IPS-20b (cell line): ENCODE measurements around the gene YKT6.
"Not testable (repeated sequence)": the region's sequence is repeated elsewhere in the genome, so short reads cannot be mapped to it uniquely, and the experiment has no call there.

Experiments
- H3K27ac ChIP-seq: one replicate; pipeline ENCODE4 v1.5.1; 2013; ENCODE audit warnings: low read length
- H3K27me3 ChIP-seq: 2 replicates; pipeline ENCODE4 v1.6.1; 2013; ENCODE audit warnings: mild to moderate bottlenecking, low read length, inconsistent platforms; ENCODE audit not compliant: insufficient read depth
- H3K36me3 ChIP-seq: 2 replicates; pipeline ENCODE4 v1.6.1; 2013; ENCODE audit warnings: low read depth, mild to moderate bottlenecking, inconsistent platforms, low read length, moderate library complexity; ENCODE audit not compliant: insufficient read depth
- H3K4me1 ChIP-seq: 2 replicates; pipeline ENCODE4 v1.6.1; 2013; ENCODE audit warnings: mild to moderate bottlenecking, control low read depth, inconsistent platforms, low read length, moderate library complexity; ENCODE audit not compliant: insufficient read depth
- H3K4me3 ChIP-seq: 2 replicates; pipeline ENCODE4 v1.5.1; 2013; ENCODE audit warnings: mild to moderate bottlenecking, low read length, inconsistent platforms
- H3K9ac ChIP-seq: 2 replicates; pipeline ENCODE4 v1.6.1; 2013; ENCODE audit warnings: low read depth, mild to moderate bottlenecking, inconsistent platforms, low read length, moderate library complexity
- H3K9me3 ChIP-seq: 2 replicates; pipeline ENCODE4 v1.6.1; 2013; ENCODE audit warnings: mild to moderate bottlenecking, low read depth, low read length, inconsistent platforms; ENCODE audit not compliant: insufficient read depth

The YKT6 gene

DNA sequence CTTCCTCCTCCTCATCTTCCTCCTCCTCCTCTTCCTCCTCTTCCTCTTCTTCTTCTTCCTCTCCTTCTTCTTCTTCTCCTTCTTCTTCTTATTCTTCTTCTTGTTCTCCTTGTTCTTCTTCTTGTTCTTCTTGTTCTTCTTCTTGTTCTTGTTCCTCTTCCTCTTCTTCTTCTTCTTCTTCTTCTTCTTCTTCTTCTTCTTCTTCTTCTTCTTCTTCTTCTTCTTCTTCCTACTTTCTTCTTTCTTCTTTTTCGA lies 26.2 kb upstream of the YKT6 start:
- not testable (repeated sequence) for H3K9ac ChIP-seq, H3K4me3 ChIP-seq, H3K9me3 ChIP-seq, H3K27ac ChIP-seq, H3K4me1 ChIP-seq, H3K36me3 ChIP-seq, H3K27me3 ChIP-seq

DNA sequence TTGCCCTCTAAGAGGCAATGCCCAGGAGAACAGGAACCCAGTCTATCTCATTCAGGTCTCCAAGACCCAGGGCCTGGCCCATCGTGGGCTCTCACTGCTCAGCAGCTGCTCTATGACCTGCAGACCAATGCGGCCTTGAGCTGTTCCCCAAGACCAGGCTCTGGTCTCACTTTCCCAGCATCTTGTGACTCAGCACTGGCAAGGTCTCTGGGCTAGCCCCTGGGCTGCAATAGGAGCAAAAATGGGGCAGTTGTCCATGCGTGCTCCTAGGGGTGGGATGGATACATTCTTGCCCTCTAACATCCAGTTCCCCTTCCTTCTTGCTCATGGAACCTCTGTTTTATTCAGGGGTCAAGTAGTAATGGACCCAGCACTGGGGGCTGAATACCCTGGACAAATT lies 25.0 kb upstream of the YKT6 start:
- H3K4me3 ChIP-seq: no peak overlapping the region
- no peaks in the 10 kb centered on the region for H3K36me3 ChIP-seq
- H3K27me3 ChIP-seq: no peaks in the 10 kb centered on the region
- H3K27ac ChIP-seq: no peak overlapping the region
- H3K9ac ChIP-seq: no peak overlapping the region
- no peaks in the 10 kb centered on the region for H3K4me1 ChIP-seq
- H3K9me3 ChIP-seq: no peaks in the 10 kb centered on the region

DNA sequence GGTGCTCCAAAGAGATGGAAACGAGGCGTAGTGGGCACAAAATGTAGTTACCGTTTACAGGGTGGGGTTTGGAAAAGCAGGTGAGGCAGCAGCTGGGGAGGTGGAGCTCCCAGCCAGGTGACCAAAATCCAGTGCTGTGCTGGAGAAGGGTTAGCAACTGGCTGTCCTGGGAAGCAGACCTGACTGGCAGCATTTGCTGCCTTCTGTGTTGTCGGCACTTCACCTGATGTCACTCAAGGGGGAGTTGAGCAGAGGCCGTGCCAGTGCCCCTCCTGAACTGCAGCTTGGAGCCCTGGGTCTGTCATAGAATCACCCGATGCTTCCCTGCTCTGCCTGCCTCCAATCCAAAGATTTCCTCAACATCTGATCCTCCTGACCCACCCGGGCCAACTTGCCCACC lies 24.3 kb upstream of the YKT6 start:
- Histone ChIP-seq H3K9me3 (no peaks in the 10 kb centered on the region), H3K27me3 (no peaks in the 10 kb centered on the region), H3K36me3 (no peaks in the 10 kb centered on the region), H3K4me3 (no peak overlapping the region), H3K27ac (no peak overlapping the region), H3K4me1 (no peaks in the 10 kb centered on the region), H3K9ac (no peak overlapping the region)

DNA sequence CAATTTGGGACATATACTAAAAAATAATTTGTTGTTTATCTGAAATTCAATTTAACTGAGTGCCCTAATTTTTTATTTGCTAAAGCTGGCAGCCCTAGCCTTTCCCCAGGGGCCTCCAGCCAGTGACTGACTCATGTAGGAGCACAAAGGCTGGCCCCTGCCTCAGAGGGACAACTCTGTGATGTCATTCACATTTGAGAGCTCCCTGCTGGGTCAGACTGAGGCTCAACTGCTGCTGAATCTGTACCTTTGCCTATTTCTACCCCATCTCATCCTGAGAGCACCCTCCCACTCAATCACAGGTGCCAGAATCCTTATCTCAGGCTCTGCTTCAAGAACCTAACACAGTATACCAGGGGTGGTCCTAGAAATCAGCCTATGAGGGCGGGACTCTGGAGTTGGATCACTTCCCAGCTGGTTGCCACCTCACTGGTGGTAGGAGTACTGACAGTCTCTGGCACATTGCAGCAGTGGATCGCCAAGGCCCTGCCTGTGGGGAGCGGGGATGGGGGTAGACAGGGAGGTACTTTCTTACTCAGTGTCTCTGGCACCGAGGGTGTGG lies 23.1 kb upstream of the YKT6 start:
- Histone ChIP-seq H3K36me3 (no peaks in the 10 kb centered on the region), H3K27ac (no peak overlapping the region), H3K9ac (no peak overlapping the region), H3K27me3 (no peaks in the 10 kb centered on the region), H3K4me1 (no peaks in the 10 kb centered on the region), H3K9me3 (peaks cover 2% of the 10 kb centered on the region; the same call in 1 of the 2 replicates), H3K4me3 (no peak overlapping the region)

DNA sequence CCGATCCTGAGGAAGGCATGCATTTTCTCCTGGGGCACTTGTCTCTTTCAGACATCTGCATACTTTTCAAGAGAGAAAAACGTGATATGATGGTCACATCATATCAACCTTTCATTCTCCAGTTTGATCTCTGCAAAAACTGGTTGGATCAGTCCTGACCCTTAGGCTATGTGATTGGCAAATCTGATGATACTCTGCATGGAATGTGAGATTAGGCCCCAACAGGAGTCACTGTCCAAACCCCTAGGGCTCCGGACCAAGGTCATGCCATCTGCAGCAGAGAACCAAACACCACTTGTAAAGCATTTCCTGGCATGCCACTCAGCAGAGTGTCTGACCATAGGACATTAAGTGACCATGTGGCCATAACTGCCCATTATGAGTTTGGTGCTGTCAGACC lies 20.1 kb upstream of the YKT6 start:
- Histone ChIP-seq H3K27me3 (no peaks in the 10 kb centered on the region), H3K36me3 (no peaks in the 10 kb centered on the region), H3K27ac (no peak overlapping the region), H3K4me3 (no peak overlapping the region), H3K9me3 (peaks cover 7% of the 10 kb centered on the region; the same call in 1 of the 2 replicates), H3K9ac (no peak overlapping the region), H3K4me1 (0 out of 2 replicates have a peak, but pooled peaks cover 2% of the 10 kb centered on the region)

DNA sequence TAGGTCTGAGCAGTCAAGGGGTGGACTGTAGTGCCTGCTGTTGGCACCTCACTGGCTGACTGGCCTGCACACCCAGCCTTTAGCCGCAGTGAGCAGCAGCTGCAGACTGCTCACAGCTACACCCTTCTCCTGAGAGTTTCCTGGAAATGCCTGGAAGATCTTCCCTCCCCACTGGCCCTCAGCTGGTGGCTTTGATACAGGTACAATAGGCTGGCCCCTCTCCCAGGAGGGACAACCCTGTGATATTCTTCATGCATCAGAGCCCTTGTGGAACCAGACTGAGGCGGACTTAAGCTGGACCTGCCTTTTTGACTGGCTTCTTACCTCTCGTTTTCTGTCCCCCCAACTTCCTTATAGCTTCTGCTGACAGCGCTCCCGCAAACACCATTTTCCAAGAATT lies 18.0 kb upstream of the YKT6 start:
- Histone ChIP-seq H3K4me3 (no peak overlapping the region), H3K27ac (no peak overlapping the region), H3K9me3 (peaks cover 7% of the 10 kb centered on the region; the same call in 1 of the 2 replicates), H3K36me3 (no peaks in the 10 kb centered on the region), H3K9ac (no peak overlapping the region), H3K27me3 (no peaks in the 10 kb centered on the region), H3K4me1 (0 out of 2 replicates have a peak, but pooled peaks cover 2% of the 10 kb centered on the region)

DNA sequence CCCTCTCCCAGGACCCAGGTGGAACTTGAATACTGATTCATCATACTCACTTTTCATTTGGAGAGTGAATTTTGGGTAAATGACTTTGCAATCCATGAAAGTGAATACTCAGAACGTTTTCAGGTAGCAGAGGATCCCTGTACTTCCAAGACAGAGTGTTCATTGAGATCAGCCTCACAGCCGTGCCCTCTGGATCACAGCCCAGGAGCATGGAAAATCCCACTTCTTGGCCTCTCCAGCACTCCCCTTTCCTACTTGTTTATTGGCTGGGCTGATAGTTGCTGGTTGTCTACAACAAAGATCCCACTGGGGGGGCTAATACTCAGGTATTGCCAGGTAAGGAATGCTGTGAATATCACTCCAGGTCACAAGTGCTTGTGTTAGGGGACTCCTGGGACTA lies 17.4 kb upstream of the YKT6 start:
- H3K9ac ChIP-seq: no peak overlapping the region
- 0 out of 2 replicates have a peak, but pooled peaks cover 2% of the 10 kb centered on the region for H3K4me1 ChIP-seq
- no peaks in the 10 kb centered on the region for H3K27me3 ChIP-seq
- no peaks in the 10 kb centered on the region for H3K36me3 ChIP-seq
- peaks cover 7% of the 10 kb centered on the region; the same call in 1 of the 2 replicates for H3K9me3 ChIP-seq
- no peak overlapping the region for H3K4me3 ChIP-seq
- H3K27ac ChIP-seq: no peak overlapping the region

DNA sequence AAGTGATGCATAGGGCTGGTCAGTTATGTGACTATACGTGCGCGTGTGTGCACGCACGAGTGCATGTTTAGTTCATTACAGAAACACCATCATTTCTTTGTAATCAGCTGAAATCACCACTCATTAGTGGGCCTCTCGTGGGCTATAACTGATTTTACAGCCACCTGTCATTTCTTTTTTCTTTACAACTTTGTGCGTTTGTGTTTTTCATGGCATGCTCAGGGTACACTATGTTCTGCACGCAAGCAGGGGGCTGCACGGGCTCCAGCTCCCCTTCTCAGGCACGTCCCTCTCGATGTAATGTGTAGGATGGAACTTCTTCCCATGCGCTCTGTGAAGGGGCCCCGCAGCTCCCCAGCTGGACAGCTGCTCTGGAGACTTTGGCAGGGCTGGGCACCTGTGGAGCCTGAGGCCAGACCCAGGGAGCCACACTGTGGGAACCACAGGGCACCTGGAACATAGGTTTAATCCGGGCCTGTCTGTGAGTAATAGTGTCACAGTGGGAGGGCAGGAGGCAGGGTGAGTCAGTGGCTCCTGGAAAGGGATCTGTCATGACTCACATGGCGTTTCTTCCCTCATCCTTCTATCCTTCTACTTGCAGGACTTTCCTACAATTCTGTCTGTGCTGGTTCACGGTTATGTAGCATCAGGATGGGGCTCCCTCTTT lies 16.4 kb upstream of the YKT6 start:
- no peak overlapping the region for H3K4me3 ChIP-seq
- H3K4me1 ChIP-seq: 0 out of 2 replicates have a peak, but pooled peaks cover 2% of the 10 kb centered on the region
- no peaks in the 10 kb centered on the region for H3K27me3 ChIP-seq
- H3K9ac ChIP-seq: no peak overlapping the region
- H3K36me3 ChIP-seq: no peaks in the 10 kb centered on the region
- no peak overlapping the region for H3K27ac ChIP-seq
- peaks cover 7% of the 10 kb centered on the region; the same call in 1 of the 2 replicates for H3K9me3 ChIP-seq

DNA sequence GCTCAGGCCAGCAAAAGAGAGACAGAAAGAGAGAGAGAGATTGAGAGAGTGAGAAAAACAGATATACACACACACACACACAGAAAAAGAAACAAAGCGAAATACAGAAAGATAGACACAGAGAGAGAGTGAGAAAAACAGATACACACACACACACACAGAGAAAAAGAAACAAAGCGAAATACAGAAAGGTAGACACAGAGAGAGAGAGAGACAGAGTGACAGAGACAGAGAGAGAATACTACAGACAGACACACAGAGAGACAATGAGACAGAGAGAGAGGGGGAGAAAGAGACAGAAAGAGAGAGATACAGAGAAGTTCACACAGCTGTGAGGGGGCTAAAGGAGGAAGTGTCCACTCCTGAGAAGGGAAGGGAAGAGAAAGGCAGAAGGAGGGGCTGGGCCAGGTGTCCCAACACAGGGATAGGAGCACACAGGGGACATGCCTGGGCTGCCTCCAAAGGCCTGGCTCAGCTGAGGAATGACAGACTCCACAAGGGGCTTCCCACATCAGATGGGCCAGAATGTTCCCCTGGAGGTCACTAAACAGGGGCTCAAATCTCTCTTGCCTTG lies 15.8 kb upstream of the YKT6 start:
- Histone ChIP-seq H3K4me3 (no peak overlapping the region), H3K36me3 (no peaks in the 10 kb centered on the region), H3K9me3 (peaks cover 7% of the 10 kb centered on the region; the same call in 1 of the 2 replicates), H3K27me3 (no peaks in the 10 kb centered on the region), H3K4me1 (0 out of 2 replicates have a peak, but pooled peaks cover 2% of the 10 kb centered on the region), H3K27ac (no peak overlapping the region), H3K9ac (no peak overlapping the region)

DNA sequence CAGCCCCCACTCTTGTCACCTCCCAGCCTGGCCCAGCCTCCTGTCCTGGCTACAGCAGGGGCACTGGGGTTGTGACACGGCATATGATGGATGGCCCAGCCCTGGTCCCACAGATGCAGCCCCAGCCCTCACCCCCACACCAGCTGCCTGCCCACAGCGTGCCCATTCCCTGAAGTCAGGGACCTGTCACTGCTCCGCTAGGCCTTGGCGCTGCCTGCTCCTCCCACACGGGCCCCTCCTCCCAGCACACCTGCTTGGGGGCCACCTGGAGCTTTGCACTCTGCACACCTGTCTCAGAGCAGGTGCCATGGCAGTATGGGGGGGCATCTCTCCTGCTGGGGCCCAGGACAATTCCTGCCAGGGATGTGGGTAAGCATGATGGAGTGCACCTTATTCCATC lies 15.0 kb upstream of the YKT6 start:
- Histone ChIP-seq H3K27ac (no peak overlapping the region), H3K9me3 (peaks cover 7% of the 10 kb centered on the region; the same call in 1 of the 2 replicates), H3K9ac (no peak overlapping the region), H3K27me3 (no peaks in the 10 kb centered on the region), H3K4me3 (no peak overlapping the region), H3K4me1 (0 out of 2 replicates have a peak, but pooled peaks cover 2% of the 10 kb centered on the region), H3K36me3 (no peaks in the 10 kb centered on the region)

DNA sequence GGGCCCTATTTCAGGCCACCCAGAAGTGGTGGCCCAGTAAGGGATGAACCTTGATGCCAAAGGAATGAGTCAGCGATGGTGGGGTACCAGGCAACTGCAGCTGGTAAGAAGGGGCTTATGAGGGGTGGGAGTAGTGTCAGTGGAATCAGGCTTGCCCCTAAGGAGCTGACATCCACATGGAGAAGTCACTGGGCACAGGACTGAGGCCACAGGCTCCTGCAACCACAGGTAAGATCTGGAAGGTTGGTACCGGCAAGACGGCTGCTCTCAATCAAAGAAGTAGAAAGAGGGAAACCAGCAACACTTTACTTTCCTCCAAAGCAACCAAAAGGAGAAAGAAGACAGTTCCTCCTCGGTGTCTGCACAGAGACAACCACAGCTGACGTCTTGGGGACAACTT lies 14.0 kb upstream of the YKT6 start:
- Histone ChIP-seq H3K36me3 (no peaks in the 10 kb centered on the region), H3K9ac (no peak overlapping the region), H3K27ac (no peak overlapping the region), H3K9me3 (peaks cover 7% of the 10 kb centered on the region; the same call in 1 of the 2 replicates), H3K4me3 (no peak overlapping the region), H3K4me1 (0 out of 2 replicates have a peak, but pooled peaks cover 2% of the 10 kb centered on the region), H3K27me3 (no peaks in the 10 kb centered on the region)
